GM21360 (cell line): Measurements from ENCODE around the gene HSPA1L.
"Not testable (repeated sequence)": the region's sequence is repeated elsewhere in the genome, so short reads cannot be mapped to it uniquely, and the experiment has no call there.

ENCODE experiments used
- ATAC-seq: cut with Tn5 transposase; IDR thresholded peaks from one replicate; pipeline ENCODE4 v1.9.1; 2021; ENCODE audit warnings: mild to moderate bottlenecking, moderate library complexity; ENCODE audit not compliant: unreplicated experiment

Gene HSPA1L

DNA sequence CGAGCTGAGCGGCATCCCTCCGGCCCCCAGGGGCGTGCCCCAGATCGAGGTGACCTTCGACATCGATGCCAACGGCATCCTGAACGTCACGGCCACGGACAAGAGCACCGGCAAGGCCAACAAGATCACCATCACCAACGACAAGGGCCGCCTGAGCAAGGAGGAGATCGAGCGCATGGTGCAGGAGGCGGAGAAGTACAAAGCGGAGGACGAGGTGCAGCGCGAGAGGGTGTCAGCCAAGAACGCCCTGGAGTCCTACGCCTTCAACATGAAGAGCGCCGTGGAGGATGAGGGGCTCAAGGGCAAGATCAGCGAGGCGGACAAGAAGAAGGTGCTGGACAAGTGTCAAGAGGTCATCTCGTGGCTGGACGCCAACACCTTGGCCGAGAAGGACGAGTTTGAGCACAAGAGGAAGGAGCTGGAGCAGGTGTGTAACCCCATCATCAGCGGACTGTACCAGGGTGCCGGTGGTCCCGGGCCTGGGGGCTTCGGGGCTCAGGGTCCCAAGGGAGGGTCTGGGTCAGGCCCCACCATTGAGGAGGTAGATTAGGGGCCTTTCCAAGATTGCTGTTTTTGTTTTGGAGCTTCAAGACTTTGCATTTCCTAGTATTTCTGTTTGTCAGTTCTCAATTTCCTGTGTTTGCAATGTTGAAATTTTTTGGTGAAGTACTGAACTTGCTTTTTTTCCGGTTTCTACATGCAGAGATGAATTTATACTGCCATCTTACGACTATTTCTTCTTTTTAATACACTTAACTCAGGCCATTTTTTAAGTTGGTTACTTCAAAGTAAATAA, 2.2 kb upstream of the HSPA1L start:
- ATAC-seq: not testable (repeated sequence)

- ATAC-seq: no peak
These were observed 432 bp downstream of the HSPA1L start for GRCh38 chr6:31814677-31815024.

DNA sequence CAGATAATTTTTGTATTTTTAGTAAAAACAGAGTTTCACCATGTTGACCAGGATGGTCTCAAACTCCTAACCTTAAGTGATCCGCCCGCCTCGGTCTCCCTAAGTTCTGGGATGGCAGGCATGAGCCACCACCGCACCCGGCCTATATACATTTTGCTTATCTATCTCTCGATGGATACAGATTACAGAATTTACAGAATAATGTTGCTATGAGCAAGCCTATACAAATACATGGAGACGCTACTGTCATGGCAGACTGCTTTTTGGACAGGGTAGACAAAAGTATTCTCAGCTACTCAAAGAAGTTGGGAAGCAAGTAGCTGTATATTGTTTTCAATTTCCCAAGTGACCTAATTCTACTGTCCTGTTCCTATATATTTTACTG, 1.6 kb downstream of the HSPA1L start:
- ATAC-seq: no peak

- no peak for ATAC-seq
These were observed 3.4 kb downstream of the HSPA1L start for GRCh38 chr6:31811645-31812044.

- ATAC-seq: not testable (repeated sequence)
These were observed 6.5 kb downstream of the HSPA1L start for GRCh38 chr6:31808599-31808998.

DNA sequence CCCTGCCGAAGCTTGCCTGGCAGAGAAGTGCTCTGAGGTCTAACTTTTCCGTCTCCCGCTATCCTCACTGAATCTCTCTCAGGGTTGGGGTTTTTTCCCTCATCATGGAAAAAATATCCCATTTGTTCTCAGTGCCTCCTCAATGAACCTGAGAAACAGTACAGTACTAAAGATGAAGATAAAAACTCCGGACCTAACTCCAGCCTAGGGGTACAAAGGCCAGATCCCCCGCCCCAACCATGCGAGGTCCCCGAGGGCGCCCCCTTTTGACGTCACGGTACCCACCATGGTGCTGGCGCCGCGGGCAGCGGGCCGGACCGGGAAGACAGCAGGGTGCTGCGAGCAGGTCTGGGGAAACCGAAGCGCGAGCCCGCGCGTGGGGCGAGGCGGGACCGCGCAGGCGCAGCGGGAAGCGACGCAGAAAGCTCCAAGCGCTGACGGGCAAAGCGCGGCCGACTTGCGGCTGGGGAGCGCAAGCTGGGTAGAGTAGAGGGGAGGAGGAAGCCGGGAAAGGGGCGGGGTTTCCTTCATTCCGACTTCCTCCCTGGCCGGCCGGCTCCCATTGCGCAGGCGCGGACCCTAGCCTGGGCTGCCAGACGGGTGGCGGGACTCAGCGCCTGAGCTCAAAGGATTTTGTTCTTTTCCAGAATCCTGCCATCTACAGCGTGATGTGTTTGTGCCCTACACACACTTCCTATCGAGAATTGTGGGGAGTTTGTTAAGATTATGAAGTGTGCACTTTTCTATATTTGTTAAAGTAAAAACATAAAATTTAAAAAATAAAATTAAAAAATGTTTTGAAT, 8.4 kb downstream of the HSPA1L start, which contains the start of gene LSM2:
Gene LSM2, minus strand, starts transcription at position 497 of the 803 bp plus-strand sequence. Its CDS starts 209 bp downstream, at position 288.
- peak; percentile 94 for ATAC-seq

DNA sequence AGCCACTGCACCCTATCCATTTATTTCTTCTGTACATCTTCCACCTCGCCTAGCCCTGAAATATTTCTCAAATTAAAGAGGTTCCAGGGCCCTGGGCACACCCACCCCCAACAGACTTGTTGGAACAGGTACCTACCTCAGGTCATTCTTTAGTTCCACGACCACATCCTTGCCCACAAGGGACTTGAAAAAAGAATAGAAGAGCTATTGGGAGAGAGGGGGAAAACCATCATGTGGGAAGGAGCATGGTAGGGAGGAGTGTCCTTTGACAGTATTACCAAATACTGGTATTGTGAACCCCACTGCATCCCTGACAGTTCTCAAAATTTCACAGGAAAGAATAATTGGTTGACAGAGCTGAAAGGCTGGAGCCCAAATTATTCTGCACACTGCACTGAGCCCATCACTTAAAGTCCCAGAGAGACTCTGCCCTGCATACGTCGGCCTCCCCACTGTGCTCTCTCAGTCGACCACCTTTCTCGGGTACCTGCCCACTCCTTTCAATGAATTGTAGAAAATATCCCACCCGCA, 9.1 kb downstream of the HSPA1L start:
- ATAC-seq: no peak

GRCh38 chr6:31801031-31801927, 13.8 kb downstream of the HSPA1L start:
- not testable (repeated sequence) for ATAC-seq

- no peak for ATAC-seq
These were observed 15.3 kb downstream of the HSPA1L start for GRCh38 chr6:31799781-31800180.

- no peak for ATAC-seq
These were observed 17.5 kb downstream of the HSPA1L start for GRCh38 chr6:31797588-31797987.

GRCh38 chr6:31796993-31797385, 18.1 kb downstream of the HSPA1L start:
- ATAC-seq: no peak

GRCh38 chr6:31795616-31796298, 19.3 kb downstream of the HSPA1L start, which contains the start of gene VARS1:
Gene VARS1 (minus strand): TSS chr6:31795752. CDS start chr6:31795217, 535 bp downstream.
- ATAC-seq: peak; percentile 67

GRCh38 chr6:31794866-31795615, 20.0 kb downstream of the HSPA1L start:
- peak; percentile 18 for ATAC-seq

DNA sequence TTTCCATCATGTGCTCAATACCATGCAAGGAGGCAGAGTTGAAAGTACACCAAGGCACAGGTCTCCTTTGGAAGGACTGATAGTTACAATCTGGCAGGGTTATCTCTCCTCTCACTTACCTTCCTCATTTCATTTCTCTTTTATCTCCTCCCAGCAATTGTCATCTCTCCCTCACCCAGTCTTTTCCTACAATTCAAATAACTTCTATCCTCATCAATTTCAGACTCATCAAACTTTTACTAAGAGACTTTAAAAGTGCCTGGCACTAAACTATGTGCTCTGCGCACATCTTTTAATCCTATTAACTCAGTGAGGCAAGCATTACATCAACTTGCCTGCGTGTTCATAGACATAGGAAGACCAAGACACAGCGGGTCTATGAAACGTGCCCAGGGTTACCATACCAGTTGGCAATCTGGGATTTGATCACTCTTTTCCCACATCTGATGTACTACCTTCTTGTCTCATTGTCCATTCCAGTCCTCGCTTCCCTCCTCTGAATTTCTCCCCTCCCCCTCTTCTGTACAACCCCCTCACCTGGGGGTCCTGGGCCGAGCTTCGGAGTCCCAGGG, 20.7 kb downstream of the HSPA1L start:
- ATAC-seq: no peak

GRCh38 chr6:31793927-31794245, 21.2 kb downstream of the HSPA1L start:
- ATAC-seq: not testable (repeated sequence)

DNA sequence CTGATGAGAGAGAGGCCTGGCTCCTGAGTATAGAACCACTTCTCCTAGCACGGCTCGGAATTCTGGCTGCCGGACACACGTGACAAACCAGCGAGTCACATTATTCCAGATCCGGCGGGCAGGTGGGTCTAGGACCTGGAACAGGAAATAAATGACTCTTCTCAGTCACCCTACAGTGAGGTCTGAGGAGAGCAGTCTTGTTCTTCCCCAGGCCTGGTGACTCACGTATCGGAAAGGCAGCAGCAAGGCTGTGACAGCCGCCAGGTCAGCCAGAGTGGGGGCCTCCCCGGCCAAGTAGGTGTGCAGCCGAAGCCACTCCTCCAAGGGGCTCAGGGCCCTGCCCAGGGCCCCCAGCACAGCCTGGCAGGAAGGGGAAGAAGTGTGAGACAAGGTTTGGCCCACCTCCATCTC, 22.3 kb downstream of the HSPA1L start:
- ATAC-seq: no peak

DNA sequence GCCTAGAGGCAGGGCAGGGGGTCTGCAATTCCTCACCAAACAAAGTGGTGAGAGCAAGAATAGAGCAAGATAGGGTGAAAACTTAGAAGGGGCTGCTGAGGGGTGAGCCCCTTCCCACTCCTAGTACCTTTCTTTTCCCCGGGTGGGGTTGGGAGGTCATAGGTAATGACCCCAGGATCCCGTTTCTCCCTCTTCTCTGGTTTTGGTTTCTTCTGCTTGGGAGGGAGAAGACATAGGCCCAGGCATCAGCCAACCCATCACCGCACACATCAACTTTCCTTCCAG, 23.1 kb downstream of the HSPA1L start:
- ATAC-seq: no peak

GRCh38 chr6:31791324-31792089, 23.6 kb downstream of the HSPA1L start:
- ATAC-seq: no peak

GRCh38 chr6:31785475-31785874, 29.6 kb downstream of the HSPA1L start:
- no peak for ATAC-seq
